Stimulated activated CD4-positive, alpha-beta T cell treated with anti-CD3 and anti-CD28 coated beads, Interleukin-1b, Interleukin-23, amount 100 ng/mL, for 4 hours (primary cell): ENCODE measurements around the gene ZBTB22.
"Not testable (repeated sequence)": the region's sequence is repeated elsewhere in the genome, so short reads cannot be mapped to it uniquely, and the experiment has no call there.

Experiments used
- DNase-seq, 2 donors: peaks; one replicate each; pipeline ENCODE4 v3.0.0-alpha.2; 2020; ENCODE audit warnings: low read depth in 2 of 2

The ZBTB22 gene

DNA sequence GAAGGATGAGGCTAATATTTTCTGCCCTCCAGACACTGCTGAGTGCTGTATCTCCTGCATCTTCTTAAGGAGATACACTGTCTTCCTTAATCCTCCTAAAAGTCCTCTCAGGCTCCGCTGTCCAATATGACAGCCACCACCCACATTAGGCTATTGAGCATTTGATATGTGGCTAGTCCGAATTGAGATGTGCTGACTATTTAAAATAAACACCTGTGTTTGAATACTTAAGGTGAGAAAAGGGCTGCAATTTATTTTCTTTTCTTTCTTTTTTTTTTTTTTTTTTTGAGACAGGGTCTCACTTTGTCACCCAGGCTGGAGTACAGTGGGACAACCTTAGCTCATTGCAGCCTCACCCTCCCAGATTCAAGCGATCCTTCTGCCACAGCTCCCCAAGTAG is 15.7 kb downstream of the ZBTB22 start:
- DNase-seq = no peak

DNA sequence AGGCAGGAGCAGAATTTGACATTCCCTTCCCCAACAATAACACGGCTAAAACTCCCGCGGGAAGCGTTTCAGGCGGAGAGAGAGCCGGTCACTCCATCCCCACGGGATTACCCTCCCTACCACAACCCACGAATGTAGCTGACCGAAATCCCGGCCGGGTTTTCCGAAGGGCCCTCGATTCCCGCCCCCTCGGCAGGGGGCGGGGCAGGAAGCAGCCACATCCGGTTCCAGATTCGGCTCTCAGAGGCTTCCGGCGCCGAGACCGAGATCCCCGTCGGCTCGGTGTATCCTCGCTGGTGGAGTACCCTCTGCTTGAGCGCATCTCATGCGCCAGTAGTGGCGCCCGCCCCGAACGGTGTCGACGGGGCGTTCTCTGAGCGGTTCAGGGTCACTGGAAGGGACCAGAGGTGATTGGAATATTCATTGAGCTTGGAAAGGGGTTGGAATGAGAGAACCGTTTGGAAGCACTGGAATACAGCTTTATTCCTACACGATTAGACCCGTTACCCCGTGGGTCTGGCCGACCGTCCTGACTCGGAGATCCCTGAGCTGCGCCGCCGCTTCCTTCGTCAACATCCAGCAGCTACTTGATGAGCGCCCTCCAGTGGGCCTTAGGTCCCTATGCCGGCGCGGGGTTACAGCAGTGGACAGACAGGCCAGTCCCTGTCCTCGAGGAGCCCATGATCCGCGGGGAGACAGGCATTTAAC is 18.2 kb downstream of the ZBTB22 start:
- DNase-seq = peak; percentile 90 to 93

GRCh38 chr6:33298773-33299236 is 18.7 kb downstream of the ZBTB22 start, which contains the start of gene RGL2:
RGL2 (minus strand) TSS chr6:33298942; CDS start chr6:33298610, 332 bp downstream.
- DNase-seq = peak; percentile 46 to 57

GRCh38 chr6:33297956-33298772 is 19.4 kb downstream of the ZBTB22 start:
- peak; percentile 24 to 33 for DNase-seq

DNA sequence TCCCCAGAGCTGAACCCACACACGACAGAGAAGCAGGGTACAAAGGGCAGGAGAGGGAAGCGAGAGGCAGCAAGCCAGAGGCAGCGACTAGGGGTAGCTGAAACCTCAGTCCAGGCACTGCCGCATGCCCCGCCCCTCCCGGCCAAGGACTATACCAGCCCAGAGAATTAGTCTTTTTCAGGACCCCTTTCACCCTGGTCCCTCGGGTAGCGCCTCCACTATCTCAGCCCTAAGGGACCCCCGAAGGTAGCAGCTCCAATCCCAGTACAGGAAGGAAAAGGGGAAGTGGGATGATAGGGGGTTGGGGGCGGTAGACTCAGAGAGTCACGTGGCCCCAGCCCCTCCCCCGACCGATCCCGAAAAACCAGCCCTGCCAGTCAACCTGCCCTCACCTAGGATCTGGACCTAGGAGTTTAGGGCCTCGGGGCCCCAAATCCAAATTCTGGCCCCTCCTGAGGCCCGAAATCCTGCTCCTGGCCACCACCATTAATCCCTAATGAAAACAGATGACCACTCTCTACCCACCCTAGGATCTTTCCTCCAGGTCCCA is 20.1 kb downstream of the ZBTB22 start:
- no peak for DNase-seq

- no peak for DNase-seq
Observed at GRCh38 chr6:33296797-33297405, 20.6 kb downstream of the ZBTB22 start.

GRCh38 chr6:33295621-33296369 is 21.7 kb downstream of the ZBTB22 start:
- no peak for DNase-seq

DNA sequence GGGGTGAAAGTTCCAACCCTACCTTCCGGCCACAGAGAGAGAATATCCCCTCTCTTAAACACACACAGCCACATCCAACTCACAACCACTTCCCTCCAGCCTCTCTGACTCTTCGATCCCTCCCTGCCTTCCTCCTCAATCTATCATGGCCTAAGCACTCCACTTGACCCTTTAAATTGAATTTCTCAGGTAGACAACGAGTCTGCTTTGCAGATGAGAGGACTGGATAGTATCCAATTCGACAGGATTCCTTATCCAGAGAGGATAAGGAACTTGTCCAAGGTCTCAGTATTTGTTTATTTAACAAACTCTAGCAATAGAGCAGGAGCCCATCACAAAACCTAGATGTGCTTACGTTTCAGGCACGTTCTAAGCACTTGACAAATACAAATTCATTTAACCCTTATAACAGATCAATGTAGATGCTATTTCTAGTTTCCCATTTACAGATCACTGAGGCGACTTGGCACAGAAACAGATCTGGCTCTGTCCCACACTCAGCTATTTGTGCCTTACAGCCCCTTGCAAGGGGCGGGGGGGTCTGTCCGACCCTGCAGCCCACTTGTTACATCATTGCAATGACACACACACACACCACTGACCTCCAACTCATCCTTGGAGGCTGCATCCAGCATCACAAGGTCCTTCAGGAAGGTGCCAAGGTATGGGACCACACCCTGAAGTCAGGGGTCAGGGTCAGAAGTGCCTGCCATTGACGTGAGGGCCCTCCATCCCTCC is 23.3 kb downstream of the ZBTB22 start:
- DNase-seq = no peak

DNA sequence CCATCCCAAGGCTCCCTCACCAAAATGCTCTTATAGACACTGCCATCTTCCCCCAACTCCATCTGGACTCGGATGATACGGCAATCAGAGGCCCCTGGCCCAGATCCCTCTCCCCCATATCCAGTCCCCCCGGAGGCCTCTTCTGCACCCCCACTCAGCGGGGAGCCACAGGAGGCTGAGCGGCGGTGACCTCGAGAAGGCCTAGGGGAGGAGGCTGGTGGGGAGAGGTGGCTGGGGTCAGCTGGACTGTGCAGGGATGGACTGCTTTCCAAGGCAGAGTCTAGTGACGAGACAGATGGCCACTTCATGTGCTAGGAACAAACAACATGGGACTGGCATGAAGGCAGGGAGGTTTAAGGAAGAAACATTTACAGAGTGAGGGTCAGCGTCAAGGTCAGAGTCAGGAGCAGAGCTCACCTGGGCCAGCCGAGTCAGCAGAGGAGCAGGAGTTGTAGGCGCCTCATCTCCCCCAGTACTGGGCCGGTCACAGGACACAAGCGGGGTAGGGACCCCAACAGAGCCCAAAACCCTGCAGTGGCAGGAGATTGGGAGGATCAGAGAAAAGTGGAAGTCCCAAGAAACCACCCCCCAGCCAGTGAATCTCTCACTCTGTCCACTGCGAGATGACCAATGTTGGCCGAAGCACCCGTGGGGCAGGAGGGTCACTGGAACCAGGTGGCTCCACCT is 24.4 kb downstream of the ZBTB22 start:
- DNase-seq = no peak

- no peak for DNase-seq
Observed at GRCh38 chr6:33290459-33290858, 27.1 kb downstream of the ZBTB22 start.

DNA sequence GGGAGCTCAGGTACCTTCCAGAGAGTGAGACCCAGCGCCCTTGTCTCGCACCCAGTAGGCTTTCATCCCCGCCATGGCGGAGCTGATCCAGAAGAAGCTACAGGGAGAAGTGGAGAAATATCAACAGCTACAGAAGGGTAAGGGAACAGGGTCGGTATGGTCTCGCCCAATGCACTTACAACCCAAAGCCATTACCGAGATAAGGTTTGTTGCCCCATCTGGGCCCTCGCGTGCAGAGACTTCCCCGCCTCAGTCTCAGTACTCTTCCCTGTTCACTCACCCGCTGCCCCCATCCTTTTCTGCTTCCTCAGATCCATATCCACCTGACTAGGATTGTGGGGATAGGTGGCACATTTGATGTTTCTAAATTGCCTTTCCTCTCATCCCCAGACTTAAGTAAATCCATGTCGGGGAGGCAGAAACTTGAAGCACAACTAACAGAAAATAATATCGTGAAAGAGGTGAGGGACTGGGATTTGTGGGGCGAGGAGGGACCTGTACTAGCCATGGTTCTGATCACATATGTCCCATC is 27.7 kb downstream of the ZBTB22 start:
- DNase-seq = no peak

DNA sequence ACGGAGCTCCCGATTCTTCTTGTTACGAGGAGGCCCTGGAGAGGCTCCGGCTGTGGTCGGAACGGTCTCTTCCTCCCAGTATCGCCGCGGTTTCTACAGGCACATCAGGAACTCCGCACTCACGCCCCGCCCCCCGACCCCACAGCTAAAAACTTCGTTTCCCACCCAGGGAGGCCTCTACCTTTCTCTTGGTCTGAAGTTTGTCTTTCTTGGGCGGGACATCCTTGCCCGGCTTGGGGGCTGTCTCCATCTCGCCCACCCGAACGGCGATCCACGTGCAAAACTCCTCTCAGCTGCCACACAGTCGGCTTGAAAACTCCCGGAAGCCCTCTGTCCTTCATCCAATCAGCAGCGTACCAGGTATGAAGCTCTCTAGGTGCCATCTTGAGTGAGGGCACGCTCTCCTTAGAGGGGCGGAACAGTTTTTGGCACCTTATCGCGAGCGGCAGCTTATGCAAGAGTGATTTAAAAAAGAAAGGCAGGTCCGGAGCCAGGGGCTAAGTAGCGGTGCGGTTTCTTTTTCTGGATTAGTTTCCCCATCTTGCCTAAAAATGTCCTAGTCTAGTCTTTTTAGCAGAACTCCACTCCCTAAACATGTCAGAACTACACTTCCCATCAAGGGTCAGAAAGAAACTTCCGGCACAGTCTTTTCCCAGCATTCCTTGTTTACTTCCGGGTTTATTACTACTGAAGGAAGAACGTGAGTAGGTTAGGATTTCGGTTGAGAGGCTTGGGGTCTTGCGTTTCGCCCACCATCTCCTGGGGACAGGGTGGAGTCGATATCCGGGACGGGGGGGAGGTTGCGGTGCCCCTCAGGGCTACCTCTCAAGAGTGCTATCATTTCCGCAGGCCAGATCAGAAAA is 28.4 kb downstream of the ZBTB22 start, which contains the start of the genes PFDN6 and WDR46:
TSS of gene PFDN6 (plus strand) at position 681 of the 863 bp plus-strand sequence. CDS start 256 bp downstream, outside the sequence.
TSS of gene WDR46 (minus strand) at position 319 of the 863 bp plus-strand sequence. CDS start at position 250, 69 bp downstream.
- peak; percentile 52 to 71 for DNase-seq

GRCh38 chr6:33288141-33288920 is 29.2 kb downstream of the ZBTB22 start:
- DNase-seq = no peak

DNA sequence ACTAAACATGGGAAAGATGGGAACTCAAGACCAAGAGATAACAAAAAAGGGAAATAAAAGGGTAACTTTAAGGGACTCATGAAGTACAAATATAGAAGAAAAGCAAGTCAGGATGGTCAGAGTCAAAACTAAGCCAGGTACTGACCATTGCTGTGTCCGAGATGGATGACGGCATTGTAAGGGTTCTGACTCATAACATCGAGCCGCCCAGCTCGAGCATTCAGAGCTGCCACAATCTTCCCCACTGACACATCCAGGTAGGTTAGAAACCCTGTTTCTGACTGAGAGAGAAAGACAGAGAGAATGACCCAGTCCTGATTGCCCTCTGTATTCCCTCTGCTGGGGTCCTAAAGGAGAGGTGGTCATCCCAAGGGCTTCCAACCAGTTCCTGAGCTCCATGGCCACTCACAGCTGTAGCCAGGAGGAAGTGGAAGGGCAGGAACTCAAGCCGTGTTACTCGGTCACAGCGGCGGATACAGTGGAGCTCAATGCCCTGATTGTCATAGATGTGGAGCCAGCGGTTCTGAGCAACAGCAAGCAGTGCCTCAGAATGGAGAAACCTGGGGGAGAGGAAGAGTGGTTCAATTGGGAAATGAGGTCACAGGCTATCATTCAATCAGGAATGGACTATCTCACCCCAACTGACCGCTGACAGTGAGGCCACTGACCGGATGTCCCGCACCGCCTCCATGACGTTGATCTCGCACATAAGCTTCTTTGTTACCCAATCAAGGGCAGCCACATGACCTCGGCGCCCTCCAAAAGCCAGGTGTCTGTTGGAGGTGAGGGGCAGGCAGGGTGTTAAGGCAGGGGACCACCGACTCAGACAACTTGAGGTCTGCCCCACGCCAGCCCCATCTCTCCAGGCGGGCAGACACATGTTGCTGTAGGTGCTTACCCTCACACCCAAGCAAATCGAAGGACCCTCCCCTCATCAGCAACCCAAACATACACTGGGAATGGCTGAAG is 30.3 kb downstream of the ZBTB22 start:
- no peak for DNase-seq

DNA sequence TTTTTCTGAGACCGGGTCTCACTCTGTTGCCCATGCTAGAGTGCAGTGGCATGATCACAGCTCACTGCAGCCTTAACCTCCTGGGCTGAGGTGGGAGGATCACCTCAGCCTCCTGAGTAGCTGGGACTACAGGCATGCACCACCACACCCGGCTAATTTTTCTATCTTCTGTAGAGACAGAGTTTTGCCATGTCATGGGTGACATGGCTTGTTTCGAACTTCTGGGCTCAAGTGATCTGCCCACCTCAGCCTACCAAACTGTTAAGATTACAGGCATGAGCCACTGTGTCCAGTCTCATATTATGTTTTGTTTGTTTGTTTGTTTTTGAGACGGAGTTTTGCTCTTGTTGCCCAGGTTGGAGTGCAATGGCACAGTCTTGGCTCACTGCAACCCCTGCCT is 32.3 kb downstream of the ZBTB22 start:
- not testable (repeated sequence) for DNase-seq

DNA sequence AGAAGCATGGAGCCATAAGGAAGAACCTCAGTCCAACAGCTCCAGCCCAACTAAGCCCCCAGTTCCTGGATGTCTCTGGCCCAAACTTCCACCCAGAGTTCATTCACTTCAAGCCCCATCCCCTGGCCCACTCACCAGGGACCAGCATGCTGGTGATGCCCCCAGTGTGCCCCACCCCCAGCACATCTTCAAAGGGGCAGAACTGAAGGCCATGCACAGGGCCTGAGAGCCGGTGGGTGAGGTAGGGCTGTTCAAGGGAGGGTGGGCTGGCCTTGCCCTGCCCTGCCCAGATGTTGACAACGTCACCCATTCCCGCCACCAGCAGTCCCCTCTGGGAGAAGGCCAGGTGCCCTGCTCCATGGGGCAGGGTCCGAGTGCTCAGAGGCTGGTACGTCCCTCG is 37.0 kb downstream of the ZBTB22 start:
- DNase-seq = no peak
